Stimulated activated CD8-positive, alpha-beta memory T cell treated with anti-CD3 and anti-CD28 coated beads, Interleukin-15, amount 100 ng/mL, for 48 hours (primary cell): ENCODE data around the gene POLR3E.
"Not testable (repeated sequence)": the region's sequence is repeated elsewhere in the genome, so short reads cannot be mapped to it uniquely, and the experiment has no call there.

Experiments used
- DNase-seq, 2 donors: peaks; one replicate each; pipeline ENCODE4 v3.0.0-alpha.2; 2020; ENCODE audit warnings: low read depth in 2 of 2

The POLR3E gene

GRCh38 chr16:22291860-22292318 lies 5.3 kb upstream of the POLR3E start:
- DNase-seq = no peak

- no peak for DNase-seq
These were observed 4.9 kb upstream of the POLR3E start for GRCh38 chr16:22292320-22292719.

GRCh38 chr16:22293137-22294106 lies 3.8 kb upstream of the POLR3E start:
- no peak for DNase-seq

GRCh38 chr16:22296225-22297113 lies 740 bp upstream of the POLR3E start:
- DNase-seq = no peak

GRCh38 chr16:22297871-22298733 lies 893 bp downstream of the POLR3E start:
- DNase-seq = peak; percentile 44 to 60

GRCh38 chr16:22299036-22299435 lies 1.8 kb downstream of the POLR3E start:
- DNase-seq = no peak

GRCh38 chr16:22300427-22301071 lies 3.3 kb downstream of the POLR3E start:
- DNase-seq = peak in 1 of 2 donors; percentile 20

GRCh38 chr16:22301423-22301822 lies 4.2 kb downstream of the POLR3E start:
- DNase-seq = not testable (repeated sequence)

- no peak for DNase-seq
These were observed 5.7 kb downstream of the POLR3E start for GRCh38 chr16:22302776-22303363.

- DNase-seq = no peak
These were observed 7.2 kb downstream of the POLR3E start for GRCh38 chr16:22304411-22304810.

- no peak for DNase-seq
These were observed 9.6 kb downstream of the POLR3E start for GRCh38 chr16:22306788-22307187.

- DNase-seq = no peak
These were observed 10.6 kb downstream of the POLR3E start for GRCh38 chr16:22307838-22308237.

GRCh38 chr16:22308824-22309520 lies 11.8 kb downstream of the POLR3E start:
- DNase-seq = no peak

- DNase-seq = no peak
These were observed 14.3 kb downstream of the POLR3E start for GRCh38 chr16:22311520-22311919.

GRCh38 chr16:22312897-22313781 lies 15.9 kb downstream of the POLR3E start:
- no peak for DNase-seq

GRCh38 chr16:22313876-22314470 lies 16.8 kb downstream of the POLR3E start:
- DNase-seq = no peak

GRCh38 chr16:22314661-22315626 lies 17.7 kb downstream of the POLR3E start:
- DNase-seq = no peak
